Ascending aorta (tissue), 2 donors: ENCODE results near the gene PKP2. TPM values are rescaled to one million over a fixed set of nuclear protein-coding genes. Genes with fewer than 3 reads are reported as not detected.

Experiments
- DNase-seq, 2 donors: peaks; one replicate each; pipeline ENCODE4 v3.0.0-alpha.2; 2019; ENCODE audit warnings: low spot score in 2 of 2
- H3K27ac ChIP-seq, 2 donors: fragments of 200-600 bp; sonication (generic); one replicate each; pipeline ENCODE4 v1.5.1; 2016 to 2017; ENCODE audit warnings: mild to moderate bottlenecking in 1 of 2
- H3K27me3 ChIP-seq: fragments of 200-600 bp; sonication (generic); one replicate; pipeline ENCODE4 v1.5.1; 2017
- H3K36me3 ChIP-seq, 2 donors: fragments of 200-600 bp; sonication (generic); one replicate each; pipeline ENCODE4 v1.5.1; 2016
- H3K4me1 ChIP-seq, 2 donors: fragments of 200-600 bp; sonication (generic); one replicate each; pipeline ENCODE4 v1.5.1; 2016 to 2017; ENCODE audit warnings: mild to moderate bottlenecking in 1 of 2
- H3K4me3 ChIP-seq, 2 donors: fragments of 200-600 bp; sonication (generic); one replicate each; pipeline ENCODE4 v1.5.1; 2016 to 2017; ENCODE audit warnings: mild to moderate bottlenecking in 1 of 2
- H3K9me3 ChIP-seq, 2 donors: fragments of 200-600 bp; sonication (generic); one replicate each; pipeline ENCODE4 v1.5.1; 2016
- intact Hi-C: fragments of 100-400 bp; cut with DNase I; formaldehyde crosslinking; loops from one replicate; pipeline ENCODE4 v1.15.1; 2023
- total RNA-seq: library from RNA; depleted of rRNA; stranded (reverse); fragments of >200 nt; gene quantifications from one replicate; pipeline ENCODE4 v1.1.0, GENCODE V29; 2016
- TF ChIP-seq, protein P1 (sequence below), 3 experiments: fragments of 200-600 bp in 2 of 3; fragments of 450-650 bp in 1 of 3; sonication (generic) in 2 of 3; IDR thresholded peaks; one replicate each; pipeline ENCODE4 v1.5.1; 2016 to 2019; ENCODE audit warnings: antibody characterized with exemption in 3 of 3, mild to moderate bottlenecking in 1 of 3, moderate library complexity in 1 of 3

The PKP2 gene
- total RNA-seq, result not detected

GRCh38 chr12:32896432-32897280, at the start of gene PKP2:
PKP2 (minus strand) TSS chr12:32896777; CDS start chr12:32896731, 46 bp downstream.
- intact Hi-C loops, result no loop called here
- peak within 1 kb of the TSS; percentile 71 for H3K4me3 ChIP-seq
- H3K27me3 ChIP-seq, result peaks cover 4% of the 10 kb centered on the region
- no peak within 1 kb of the TSS for H3K27ac ChIP-seq
- H3K4me1 ChIP-seq, result peaks cover 0 to 4% of the 10 kb centered on the region in 2 donors
- TF ChIP-seq, protein P1, sequence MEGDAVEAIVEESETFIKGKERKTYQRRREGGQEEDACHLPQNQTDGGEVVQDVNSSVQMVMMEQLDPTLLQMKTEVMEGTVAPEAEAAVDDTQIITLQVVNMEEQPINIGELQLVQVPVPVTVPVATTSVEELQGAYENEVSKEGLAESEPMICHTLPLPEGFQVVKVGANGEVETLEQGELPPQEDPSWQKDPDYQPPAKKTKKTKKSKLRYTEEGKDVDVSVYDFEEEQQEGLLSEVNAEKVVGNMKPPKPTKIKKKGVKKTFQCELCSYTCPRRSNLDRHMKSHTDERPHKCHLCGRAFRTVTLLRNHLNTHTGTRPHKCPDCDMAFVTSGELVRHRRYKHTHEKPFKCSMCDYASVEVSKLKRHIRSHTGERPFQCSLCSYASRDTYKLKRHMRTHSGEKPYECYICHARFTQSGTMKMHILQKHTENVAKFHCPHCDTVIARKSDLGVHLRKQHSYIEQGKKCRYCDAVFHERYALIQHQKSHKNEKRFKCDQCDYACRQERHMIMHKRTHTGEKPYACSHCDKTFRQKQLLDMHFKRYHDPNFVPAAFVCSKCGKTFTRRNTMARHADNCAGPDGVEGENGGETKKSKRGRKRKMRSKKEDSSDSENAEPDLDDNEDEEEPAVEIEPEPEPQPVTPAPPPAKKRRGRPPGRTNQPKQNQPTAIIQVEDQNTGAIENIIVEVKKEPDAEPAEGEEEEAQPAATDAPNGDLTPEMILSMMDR (IDR thresholded peaks at IDR 0.05), result no peak
- no peaks in the 10 kb centered on the region for H3K9me3 ChIP-seq
- DNase-seq, result no peak
- H3K36me3 ChIP-seq, result no peaks in the 10 kb centered on the region

GRCh38 chr12:32944195-32944594, 47.6 kb upstream of the PKP2 start:
- no peaks in the 10 kb centered on the region for H3K27me3 ChIP-seq
- TF ChIP-seq, protein P1 (IDR thresholded peaks at IDR 0.05), result no peak
- intact Hi-C loops, result no loop called here
- H3K36me3 ChIP-seq, result no peaks in the 10 kb centered on the region
- DNase-seq, result no peak
- H3K9me3 ChIP-seq, result no peaks in the 10 kb centered on the region
- H3K4me1 ChIP-seq, result no peaks in the 10 kb centered on the region
- no peak overlapping the region for H3K4me3 ChIP-seq
- H3K27ac ChIP-seq, result no peak overlapping the region

DNA sequence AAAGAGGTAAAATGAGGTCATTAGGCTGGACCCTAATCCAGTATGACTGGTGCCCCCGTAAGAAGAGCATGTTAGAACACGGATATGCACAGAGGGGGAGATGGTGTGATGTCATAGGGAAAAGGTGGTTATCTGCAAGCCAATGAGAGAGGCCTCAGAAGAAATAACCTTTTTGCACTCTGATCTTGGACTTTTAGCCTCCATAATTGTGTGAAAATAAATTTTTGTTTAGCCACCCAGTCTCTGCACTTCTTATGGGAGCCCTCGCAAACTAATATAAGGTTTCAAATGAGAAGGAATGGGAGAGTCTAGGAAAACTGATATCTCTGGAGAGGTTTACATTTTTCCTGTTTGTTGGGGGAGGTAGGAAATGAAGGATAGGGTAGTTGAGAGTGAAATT, 43.2 kb upstream of the PKP2 start:
- H3K27me3 ChIP-seq, result no peaks in the 10 kb centered on the region
- no peaks in the 10 kb centered on the region for H3K4me1 ChIP-seq
- DNase-seq, result no peak
- H3K4me3 ChIP-seq, result no peak overlapping the region
- H3K27ac ChIP-seq, result no peak overlapping the region
- intact Hi-C loops, result no loop called here
- TF ChIP-seq, protein P1 (IDR thresholded peaks at IDR 0.05), result no peak
- H3K9me3 ChIP-seq, result no peaks in the 10 kb centered on the region
- H3K36me3 ChIP-seq, result no peaks in the 10 kb centered on the region

GRCh38 chr12:32926963-32927362, 30.4 kb upstream of the PKP2 start:
- Histone ChIP-seq H3K4me3 (no peak overlapping the region), H3K27ac (no peak overlapping the region), H3K27me3 (no peaks in the 10 kb centered on the region), H3K4me1 (no peaks in the 10 kb centered on the region), H3K36me3 (no peaks in the 10 kb centered on the region), H3K9me3 (no peaks in the 10 kb centered on the region)
- DNase-seq, result no peak
- intact Hi-C loops, result no loop called here
- TF ChIP-seq, protein P1 (IDR thresholded peaks at IDR 0.05), result no peak

- Histone ChIP-seq H3K9me3 (no peaks in the 10 kb centered on the region), H3K4me1 (no peaks in the 10 kb centered on the region), H3K36me3 (no peaks in the 10 kb centered on the region), H3K27ac (no peak overlapping the region), H3K4me3 (no peak overlapping the region), H3K27me3 (no peaks in the 10 kb centered on the region)
- TF ChIP-seq, protein P1 (IDR thresholded peaks at IDR 0.05), result no peak
- intact Hi-C loops, result no loop called here
- no peak for DNase-seq
Observed at GRCh38 chr12:32926356-32926755, 29.8 kb upstream of the PKP2 start.
